Cerebellar cortex (tissue), 1 donor: ENCODE results near the gene DLK2.
"Not testable (repeated sequence)": the region's sequence is repeated elsewhere in the genome, so short reads cannot be mapped to it uniquely, and the experiment has no call there.

ENCODE experiments used
- DNase-seq: peaks from one replicate; pipeline ENCODE4 v3.0.0-alpha.2; 2015; ENCODE audit warnings: low spot score

DLK2 gene

GRCh38 chr6:43426928-43427405 lies 28.4 kb downstream of the DLK2 start:
- DNase-seq = no peak

GRCh38 chr6:43425083-43425482 lies 30.3 kb downstream of the DLK2 start:
- DNase-seq = not testable (repeated sequence)

GRCh38 chr6:43421831-43422230 lies 33.5 kb downstream of the DLK2 start:
- no peak for DNase-seq

GRCh38 chr6:43420012-43420709 lies 35.2 kb downstream of the DLK2 start:
- no peak for DNase-seq

- DNase-seq = no peak
These were observed 38.4 kb downstream of the DLK2 start for GRCh38 chr6:43416935-43417334.

GRCh38 chr6:43415275-43415674 lies 40.1 kb downstream of the DLK2 start:
- not testable (repeated sequence) for DNase-seq

- no peak for DNase-seq
These were observed 42.3 kb downstream of the DLK2 start for GRCh38 chr6:43413002-43413401.

- no peak for DNase-seq
These were observed 42.8 kb downstream of the DLK2 start for GRCh38 chr6:43412541-43412940.

GRCh38 chr6:43410776-43411175 lies 44.6 kb downstream of the DLK2 start:
- not testable (repeated sequence) for DNase-seq

GRCh38 chr6:43408259-43408658 lies 47.1 kb downstream of the DLK2 start:
- no peak for DNase-seq

GRCh38 chr6:43407296-43407695 lies 48.1 kb downstream of the DLK2 start:
- no peak for DNase-seq

GRCh38 chr6:43405354-43405753 lies 50.0 kb downstream of the DLK2 start:
- no peak for DNase-seq

- no peak for DNase-seq
These were observed 52.5 kb downstream of the DLK2 start for GRCh38 chr6:43402820-43403219.

GRCh38 chr6:43401730-43402129 lies 53.6 kb downstream of the DLK2 start:
- DNase-seq = no peak
